Measurements from ENCODE around the gene HIP1R.

The HIP1R gene

GRCh38 chr12:122860854-122861586 is 25.8 kb downstream of the HIP1R start:
- DNase-seq (ENCODE audit: low read depth in 3 of 3, low spot score in 1 of 3): no peak

GRCh38 chr12:122861587-122861970 is 26.3 kb downstream of the HIP1R start:
- DNase-seq (ENCODE audit: low read depth in 3 of 3, low spot score in 1 of 3): no peak

GRCh38 chr12:122862110-122862634 is 26.9 kb downstream of the HIP1R start:
- no peak for DNase-seq (ENCODE audit: low read depth in 3 of 3, low spot score in 1 of 3)

- DNase-seq (ENCODE audit: low read depth in 3 of 3, low spot score in 1 of 3): no peak
Observed at GRCh38 chr12:122862872-122863701, 27.8 kb downstream of the HIP1R start.

- no peak for DNase-seq (ENCODE audit: low read depth in 3 of 3, low spot score in 1 of 3)
Observed at GRCh38 chr12:122864894-122865253, 29.6 kb downstream of the HIP1R start.

GRCh38 chr12:122865268-122866231 is 30.3 kb downstream of the HIP1R start:
- DNase-seq (ENCODE audit: low read depth in 3 of 3, low spot score in 1 of 3): no peak

- no peak for DNase-seq (ENCODE audit: low read depth in 3 of 3, low spot score in 1 of 3)
Observed at GRCh38 chr12:122866379-122866778, 31.1 kb downstream of the HIP1R start.

GRCh38 chr12:122866950-122867607 is 31.8 kb downstream of the HIP1R start:
- no peak for DNase-seq (ENCODE audit: low read depth in 3 of 3, low spot score in 1 of 3)

GRCh38 chr12:122867691-122868461 is 32.6 kb downstream of the HIP1R start:
- DNase-seq (ENCODE audit: low read depth in 3 of 3, low spot score in 1 of 3): no peak

GRCh38 chr12:122868471-122869177 is 33.4 kb downstream of the HIP1R start:
- DNase-seq (ENCODE audit: low read depth in 3 of 3, low spot score in 1 of 3): no peak

- no peak for DNase-seq (ENCODE audit: low read depth in 3 of 3, low spot score in 1 of 3)
Observed at GRCh38 chr12:122869207-122869973, 34.1 kb downstream of the HIP1R start.

GRCh38 chr12:122870163-122870842 is 35.0 kb downstream of the HIP1R start:
- DNase-seq (ENCODE audit: low read depth in 3 of 3, low spot score in 1 of 3): no peak

GRCh38 chr12:122870867-122871664 is 35.8 kb downstream of the HIP1R start:
- no peak for DNase-seq (ENCODE audit: low read depth in 3 of 3, low spot score in 1 of 3)

GRCh38 chr12:122871851-122872780 is 36.9 kb downstream of the HIP1R start:
- no peak for DNase-seq (ENCODE audit: low read depth in 3 of 3, low spot score in 1 of 3)

- no peak for DNase-seq (ENCODE audit: low read depth in 3 of 3, low spot score in 1 of 3)
Observed at GRCh38 chr12:122872815-122873361, 37.6 kb downstream of the HIP1R start.

GRCh38 chr12:122873540-122873939 is 38.3 kb downstream of the HIP1R start:
- no peak for DNase-seq (ENCODE audit: low read depth in 3 of 3, low spot score in 1 of 3)

All from stimulated activated CD4-positive, alpha-beta T cell treated with anti-CD3 and anti-CD28 coated beads, TNF-alpha, amount 100 ng/mL, for 1 hour (primary cell).